ENCODE results near the gene HBB. TPM values are rescaled to one million over a fixed set of nuclear protein-coding genes. Genes with fewer than 3 reads are reported as not detected.

HBB gene
- total RNA-seq, 1 donor from 2014 or later: not detected

DNA sequence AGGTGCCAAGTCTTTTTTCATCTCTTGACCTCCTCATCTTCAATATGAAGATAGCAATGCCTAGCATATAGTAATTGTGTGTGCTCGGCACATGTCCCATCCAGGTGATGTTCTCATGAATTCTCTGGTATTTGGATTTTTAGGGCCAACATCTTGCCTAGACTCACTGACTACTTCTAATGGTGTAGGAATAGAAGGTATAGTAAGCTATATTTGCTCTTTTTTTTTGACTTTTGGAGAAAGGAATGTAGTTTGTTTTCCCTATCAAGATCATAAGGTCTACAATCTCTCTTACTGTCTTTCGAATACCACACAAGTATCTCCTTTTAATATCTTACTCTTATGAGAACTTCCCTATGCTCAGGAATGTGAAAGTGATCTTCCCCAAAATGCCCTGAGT lies 4.2 kb upstream of the HBB start:
- H3K36me3 ChIP-seq (ENCODE audit: control insufficient read depth, insufficient read depth, low read length): no peaks in the 10 kb centered on the region
- TF ChIP-seq, protein P1, sequence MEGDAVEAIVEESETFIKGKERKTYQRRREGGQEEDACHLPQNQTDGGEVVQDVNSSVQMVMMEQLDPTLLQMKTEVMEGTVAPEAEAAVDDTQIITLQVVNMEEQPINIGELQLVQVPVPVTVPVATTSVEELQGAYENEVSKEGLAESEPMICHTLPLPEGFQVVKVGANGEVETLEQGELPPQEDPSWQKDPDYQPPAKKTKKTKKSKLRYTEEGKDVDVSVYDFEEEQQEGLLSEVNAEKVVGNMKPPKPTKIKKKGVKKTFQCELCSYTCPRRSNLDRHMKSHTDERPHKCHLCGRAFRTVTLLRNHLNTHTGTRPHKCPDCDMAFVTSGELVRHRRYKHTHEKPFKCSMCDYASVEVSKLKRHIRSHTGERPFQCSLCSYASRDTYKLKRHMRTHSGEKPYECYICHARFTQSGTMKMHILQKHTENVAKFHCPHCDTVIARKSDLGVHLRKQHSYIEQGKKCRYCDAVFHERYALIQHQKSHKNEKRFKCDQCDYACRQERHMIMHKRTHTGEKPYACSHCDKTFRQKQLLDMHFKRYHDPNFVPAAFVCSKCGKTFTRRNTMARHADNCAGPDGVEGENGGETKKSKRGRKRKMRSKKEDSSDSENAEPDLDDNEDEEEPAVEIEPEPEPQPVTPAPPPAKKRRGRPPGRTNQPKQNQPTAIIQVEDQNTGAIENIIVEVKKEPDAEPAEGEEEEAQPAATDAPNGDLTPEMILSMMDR (IDR thresholded peaks at IDR 0.05; ENCODE audit: insufficient read depth, low read length, poor library complexity, severe bottlenecking): no peak
- no peak overlapping the region for H3K4me3 ChIP-seq (ENCODE audit: low read depth, low read length)
- H3K27me3 ChIP-seq (ENCODE audit: control insufficient read depth, insufficient read depth, low read length): no peaks in the 10 kb centered on the region
- no peak for DNase-seq (ENCODE audit: low read depth)

DNA sequence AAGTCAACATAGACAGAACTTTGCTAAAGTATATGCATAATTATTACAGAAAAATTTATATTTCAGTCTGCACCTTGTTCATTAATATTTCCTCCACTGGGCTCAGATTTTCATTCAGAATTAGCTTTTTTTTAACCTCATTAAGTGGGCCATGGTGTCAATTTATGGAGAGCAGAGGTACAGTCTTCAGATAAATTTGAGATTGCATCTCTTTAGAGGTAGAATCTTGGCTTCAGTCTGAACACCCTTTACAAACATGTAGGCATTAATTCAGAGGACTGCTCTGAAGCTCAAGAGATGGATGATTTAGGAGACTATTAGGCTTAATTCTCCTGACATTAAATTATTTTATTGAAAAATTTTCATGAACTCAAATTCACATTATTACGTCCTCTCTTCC lies 3.4 kb upstream of the HBB start:
- no peak overlapping the region for H3K4me3 ChIP-seq (ENCODE audit: low read depth, low read length)
- no peak for DNase-seq (ENCODE audit: low read depth)
- H3K36me3 ChIP-seq (ENCODE audit: control insufficient read depth, insufficient read depth, low read length): no peaks in the 10 kb centered on the region
- H3K27me3 ChIP-seq (ENCODE audit: control insufficient read depth, insufficient read depth, low read length): no peaks in the 10 kb centered on the region
- TF ChIP-seq, protein P1 (IDR thresholded peaks at IDR 0.05; ENCODE audit: insufficient read depth, low read length, poor library complexity, severe bottlenecking): no peak

DNA sequence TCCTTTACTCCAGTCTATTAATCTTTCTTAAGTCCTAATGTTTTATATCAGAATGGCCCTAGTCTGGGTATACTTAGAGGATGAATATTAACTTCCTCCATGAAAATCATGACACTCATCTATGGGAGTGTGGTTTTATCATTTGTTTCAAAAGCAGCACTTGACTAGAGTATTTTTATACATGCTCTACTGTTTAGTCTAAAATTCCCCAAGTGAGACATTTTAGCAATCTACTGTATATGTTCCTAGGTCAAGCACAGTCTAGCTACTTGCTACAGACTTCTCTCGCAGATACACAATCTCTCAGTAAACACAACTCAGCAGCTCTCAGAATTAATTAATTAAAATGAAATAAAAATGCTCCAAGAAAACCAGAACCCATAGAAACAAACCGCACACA lies 2.9 kb upstream of the HBB start:
- H3K4me3 ChIP-seq (ENCODE audit: low read depth, low read length): no peak overlapping the region
- H3K27me3 ChIP-seq (ENCODE audit: control insufficient read depth, insufficient read depth, low read length): no peaks in the 10 kb centered on the region
- TF ChIP-seq, protein P1 (IDR thresholded peaks at IDR 0.05; ENCODE audit: insufficient read depth, low read length, poor library complexity, severe bottlenecking): no peak
- no peaks in the 10 kb centered on the region for H3K36me3 ChIP-seq (ENCODE audit: control insufficient read depth, insufficient read depth, low read length)
- no peak for DNase-seq (ENCODE audit: low read depth)

DNA sequence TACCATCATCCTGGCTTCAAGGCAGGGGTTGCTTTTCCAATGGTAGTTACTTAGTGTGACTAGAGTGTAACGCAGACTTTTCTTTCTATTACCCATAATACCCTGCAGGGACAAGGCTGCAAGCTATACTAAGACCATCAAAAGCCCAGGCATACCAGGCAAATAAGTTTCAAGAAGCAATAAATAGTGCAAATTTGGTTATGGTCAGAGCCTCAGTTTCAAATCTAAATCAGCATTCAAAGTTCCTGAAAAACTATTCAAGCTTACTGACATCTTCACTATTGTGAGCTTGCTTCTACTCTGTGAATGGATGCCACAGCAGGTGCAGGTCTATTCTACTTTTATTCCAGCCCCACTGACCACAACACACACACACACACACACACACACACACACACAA lies 2.5 kb upstream of the HBB start:
- DNase-seq (ENCODE audit: low read depth): no peak
- no peaks in the 10 kb centered on the region for H3K36me3 ChIP-seq (ENCODE audit: control insufficient read depth, insufficient read depth, low read length)
- TF ChIP-seq, protein P1 (IDR thresholded peaks at IDR 0.05; ENCODE audit: insufficient read depth, low read length, poor library complexity, severe bottlenecking): no peak
- H3K27me3 ChIP-seq (ENCODE audit: control insufficient read depth, insufficient read depth, low read length): no peaks in the 10 kb centered on the region
- H3K4me3 ChIP-seq (ENCODE audit: low read depth, low read length): no peak overlapping the region

DNA sequence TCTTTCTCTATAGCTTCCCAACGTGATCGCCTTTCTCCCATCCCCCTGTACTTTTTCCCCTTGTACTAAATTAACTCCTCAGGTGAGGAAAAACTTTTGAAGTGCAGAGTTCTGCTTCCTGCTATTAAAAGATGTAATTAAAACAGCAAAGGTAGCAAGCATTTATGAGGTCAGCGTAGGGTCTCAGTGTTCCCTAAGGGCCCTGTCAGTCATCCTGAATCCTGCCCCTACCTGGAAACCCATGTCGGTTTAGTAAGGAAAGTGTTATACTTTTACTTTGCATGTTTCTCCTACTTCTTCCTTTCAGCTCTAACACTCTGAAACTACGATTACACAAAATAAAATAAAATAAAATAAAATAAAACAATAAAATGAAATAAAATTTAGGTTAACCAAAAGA lies 1.3 kb upstream of the HBB start:
- TF ChIP-seq, protein P1 (IDR thresholded peaks at IDR 0.05; ENCODE audit: insufficient read depth, low read length, poor library complexity, severe bottlenecking): no peak
- H3K4me3 ChIP-seq (ENCODE audit: low read depth, low read length): no peak overlapping the region
- no peaks in the 10 kb centered on the region for H3K36me3 ChIP-seq (ENCODE audit: control insufficient read depth, insufficient read depth, low read length)
- DNase-seq (ENCODE audit: low read depth): no peak
- no peaks in the 10 kb centered on the region for H3K27me3 ChIP-seq (ENCODE audit: control insufficient read depth, insufficient read depth, low read length)

DNA sequence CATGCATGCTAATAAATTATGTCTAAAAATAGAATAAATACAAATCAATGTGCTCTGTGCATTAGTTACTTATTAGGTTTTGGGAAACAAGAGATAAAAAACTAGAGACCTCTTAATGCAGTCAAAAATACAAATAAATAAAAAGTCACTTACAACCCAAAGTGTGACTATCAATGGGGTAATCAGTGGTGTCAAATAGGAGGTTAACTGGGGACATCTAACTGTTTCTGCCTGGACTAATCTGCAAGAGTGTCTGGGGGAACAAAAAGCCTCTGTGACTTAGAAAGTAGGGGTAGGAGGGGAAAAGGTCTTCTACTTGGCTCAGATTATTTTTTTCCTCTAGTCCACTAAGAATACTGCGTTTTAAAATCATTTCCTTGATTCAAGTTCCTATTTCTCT lies 810 bp upstream of the HBB start:
- no peak overlapping the region for H3K4me3 ChIP-seq (ENCODE audit: low read depth, low read length)
- H3K36me3 ChIP-seq (ENCODE audit: control insufficient read depth, insufficient read depth, low read length): no peaks in the 10 kb centered on the region
- TF ChIP-seq, protein P1 (IDR thresholded peaks at IDR 0.05; ENCODE audit: insufficient read depth, low read length, poor library complexity, severe bottlenecking): no peak
- H3K27me3 ChIP-seq (ENCODE audit: control insufficient read depth, insufficient read depth, low read length): no peaks in the 10 kb centered on the region
- DNase-seq (ENCODE audit: low read depth): no peak
